Duodenal mucosa (tissue), 2 donors: ENCODE measurements around the gene UBE3B.

Experiments used
- H3K27ac ChIP-seq: one replicate; pipeline ENCODE4 v1.7.0; 2013; ENCODE audit warnings: low read depth, low read length
- H3K27me3 ChIP-seq, 2 donors: one replicate each; pipeline ENCODE4 v1.7.0; 2013; ENCODE audit warnings: low read length in 2 of 2, control low read depth in 1 of 2; ENCODE audit not compliant: insufficient read depth in 2 of 2, control insufficient read depth in 1 of 2
- H3K36me3 ChIP-seq, 2 donors: one replicate each; pipeline ENCODE4 v1.7.0; 2013; ENCODE audit warnings: low read length in 2 of 2, control low read depth in 1 of 2; ENCODE audit not compliant: insufficient read depth in 2 of 2, control insufficient read depth in 1 of 2
- H3K4me1 ChIP-seq, 2 donors: one replicate each; pipeline ENCODE4 v1.7.0; 2013; ENCODE audit warnings: low read length in 2 of 2, control low read depth in 1 of 2; ENCODE audit not compliant: insufficient read depth in 2 of 2, control insufficient read depth in 1 of 2
- H3K4me3 ChIP-seq, 2 donors: one replicate each; pipeline ENCODE4 v1.7.0; 2013; ENCODE audit warnings: low read length in 2 of 2, low read depth in 1 of 2
- H3K9ac ChIP-seq, 2 donors: one replicate each; pipeline ENCODE4 v1.7.0; 2013; ENCODE audit warnings: low read length in 2 of 2, low read depth in 1 of 2
- H3K9me3 ChIP-seq, 2 donors: one replicate each; pipeline ENCODE4 v1.7.0; 2013; ENCODE audit warnings: low read length in 2 of 2, control low read depth in 1 of 2; ENCODE audit not compliant: control insufficient read depth in 1 of 2

The UBE3B gene

GRCh38 chr12:109449845-109450532, 27.4 kb upstream of the UBE3B start:
- Histone ChIP-seq H3K4me1 (no peaks in the 10 kb centered on the region), H3K36me3 (peaks cover 31 to 64% of the 10 kb centered on the region in 2 donors), H3K27me3 (no peaks in the 10 kb centered on the region), H3K9me3 (no peaks in the 10 kb centered on the region), H3K9ac (no peak overlapping the region), H3K4me3 (no peak overlapping the region), H3K27ac (no peak overlapping the region)

DNA sequence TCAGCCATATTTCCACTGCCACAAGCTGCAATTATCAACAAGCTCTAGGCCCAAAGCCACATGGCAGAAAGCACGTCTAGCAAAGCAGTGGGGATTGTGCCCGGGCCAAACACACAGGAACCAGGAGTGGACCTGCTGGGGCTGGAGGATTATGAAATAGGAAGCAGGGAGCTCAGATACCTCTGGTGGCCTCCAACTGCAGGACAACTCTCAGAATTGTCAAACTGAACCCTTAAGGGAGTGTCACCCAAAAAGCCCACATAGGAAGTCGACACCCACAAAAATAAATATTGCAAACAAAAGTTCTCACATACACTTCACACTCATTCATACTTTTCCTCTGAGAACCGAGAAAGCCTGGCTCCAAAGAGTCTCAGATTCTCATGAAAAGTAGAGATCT, 26.5 kb upstream of the UBE3B start:
- H3K27ac ChIP-seq: no peak overlapping the region

GRCh38 chr12:109451400-109451799, 26.0 kb upstream of the UBE3B start:
- H3K36me3 ChIP-seq: peaks cover 44 to 70% of the 10 kb centered on the region in 2 donors
- H3K27me3 ChIP-seq: no peaks in the 10 kb centered on the region
- H3K4me1 ChIP-seq: no peaks in the 10 kb centered on the region
- no peak overlapping the region for H3K27ac ChIP-seq
- H3K4me3 ChIP-seq: no peak overlapping the region
- H3K9me3 ChIP-seq: no peaks in the 10 kb centered on the region
- H3K9ac ChIP-seq: no peak overlapping the region

More for the DNA sequence above, 26.5 kb upstream of the UBE3B start:
- no peaks in the 10 kb centered on the region for H3K27me3 ChIP-seq
- H3K4me1 ChIP-seq: no peaks in the 10 kb centered on the region
- no peaks in the 10 kb centered on the region for H3K9me3 ChIP-seq
- peaks cover 39 to 66% of the 10 kb centered on the region in 2 donors for H3K36me3 ChIP-seq
- no peak overlapping the region for H3K4me3 ChIP-seq
- H3K9ac ChIP-seq: no peak overlapping the region

GRCh38 chr12:109452489-109452888, 24.9 kb upstream of the UBE3B start:
- H3K4me3 ChIP-seq: no peak overlapping the region
- H3K36me3 ChIP-seq: peaks cover 46 to 73% of the 10 kb centered on the region in 2 donors
- H3K4me1 ChIP-seq: no peaks in the 10 kb centered on the region
- H3K27ac ChIP-seq: no peak overlapping the region
- no peaks in the 10 kb centered on the region for H3K27me3 ChIP-seq
- H3K9ac ChIP-seq: no peak overlapping the region
- H3K9me3 ChIP-seq: no peaks in the 10 kb centered on the region

DNA sequence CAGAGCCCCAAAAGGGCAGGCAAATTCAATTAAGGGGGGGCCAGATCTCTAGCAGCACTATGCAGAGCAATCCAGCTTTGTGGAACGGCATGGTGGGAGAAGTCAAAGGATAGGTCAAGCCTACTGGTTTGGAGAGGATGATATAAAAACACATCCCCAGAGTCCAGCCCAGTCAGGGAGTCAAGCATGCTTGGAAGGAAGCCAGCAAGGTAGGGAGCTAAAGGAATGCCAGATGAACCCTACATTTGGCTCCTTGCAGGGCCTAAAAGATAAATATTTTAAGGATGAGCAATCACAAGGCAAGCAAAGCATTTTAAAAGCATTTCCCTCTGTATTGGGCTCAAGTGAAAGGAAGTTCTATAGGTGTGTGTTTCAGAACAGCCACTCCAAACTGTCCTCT, 21.7 kb upstream of the UBE3B start:
- Histone ChIP-seq H3K27ac (no peak overlapping the region), H3K9me3 (no peaks in the 10 kb centered on the region), H3K4me1 (peaks cover under 1 to 5% of the 10 kb centered on the region in 2 donors), H3K9ac (no peak overlapping the region), H3K36me3 (peaks cover 51 to 78% of the 10 kb centered on the region in 2 donors), H3K4me3 (no peak overlapping the region), H3K27me3 (no peaks in the 10 kb centered on the region)

GRCh38 chr12:109458086-109458485, 19.3 kb upstream of the UBE3B start:
- H3K27ac ChIP-seq: peak overlapping the region; percentile 69
- no peak overlapping the region for H3K4me3 ChIP-seq
- no peak overlapping the region for H3K9ac ChIP-seq
- H3K4me1 ChIP-seq: peaks cover 21 to 24% of the 10 kb centered on the region in 2 donors
- H3K36me3 ChIP-seq: peaks cover 42 to 56% of the 10 kb centered on the region in 2 donors
- no peaks in the 10 kb centered on the region for H3K27me3 ChIP-seq
- H3K9me3 ChIP-seq: no peaks in the 10 kb centered on the region

- H3K36me3 ChIP-seq: peaks cover 36 to 49% of the 10 kb centered on the region in 2 donors
- H3K4me3 ChIP-seq: no peak overlapping the region
- no peak overlapping the region for H3K9ac ChIP-seq
- H3K9me3 ChIP-seq: no peaks in the 10 kb centered on the region
- H3K4me1 ChIP-seq: peaks cover 28 to 29% of the 10 kb centered on the region in 2 donors
- peak overlapping the region; percentile 69 for H3K27ac ChIP-seq
- no peaks in the 10 kb centered on the region for H3K27me3 ChIP-seq
Measured at GRCh38 chr12:109458771-109459208, 18.6 kb upstream of the UBE3B start.

GRCh38 chr12:109459247-109459646, 18.2 kb upstream of the UBE3B start:
- Histone ChIP-seq H3K9ac (no peak overlapping the region), H3K9me3 (no peaks in the 10 kb centered on the region), H3K27me3 (no peaks in the 10 kb centered on the region), H3K36me3 (peaks cover 31 to 45% of the 10 kb centered on the region in 2 donors), H3K27ac (peak overlapping the region; percentile 39), H3K4me1 (peaks cover 32 to 33% of the 10 kb centered on the region in 2 donors), H3K4me3 (no peak overlapping the region)

DNA sequence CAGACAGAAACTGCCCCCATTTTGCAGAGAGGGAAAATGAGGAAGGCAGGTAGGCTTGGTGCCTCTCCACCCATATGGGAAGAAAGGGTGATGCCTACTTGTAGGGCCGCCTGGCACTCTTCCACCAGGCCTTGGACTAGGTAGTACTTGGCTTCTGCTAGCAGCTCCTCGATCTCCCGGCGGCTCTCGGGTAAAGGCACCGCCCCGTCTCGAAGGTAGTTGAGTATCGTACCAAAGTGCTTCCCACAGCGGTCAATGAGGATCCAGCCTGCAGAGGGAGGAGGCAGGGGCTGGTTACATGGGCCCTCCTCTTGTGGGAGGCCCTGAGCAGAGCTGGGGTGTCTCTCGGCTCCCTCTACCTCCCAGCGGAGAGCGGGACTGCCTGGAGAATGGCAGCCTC, 16.9 kb upstream of the UBE3B start:
- Histone ChIP-seq H3K27ac (peak overlapping the region; percentile 95), H3K4me3 (no peak overlapping the region), H3K4me1 (peaks cover 33 to 34% of the 10 kb centered on the region in 2 donors), H3K27me3 (no peaks in the 10 kb centered on the region), H3K9me3 (no peaks in the 10 kb centered on the region), H3K36me3 (peaks cover 25 to 37% of the 10 kb centered on the region in 2 donors), H3K9ac (no peak overlapping the region)

DNA sequence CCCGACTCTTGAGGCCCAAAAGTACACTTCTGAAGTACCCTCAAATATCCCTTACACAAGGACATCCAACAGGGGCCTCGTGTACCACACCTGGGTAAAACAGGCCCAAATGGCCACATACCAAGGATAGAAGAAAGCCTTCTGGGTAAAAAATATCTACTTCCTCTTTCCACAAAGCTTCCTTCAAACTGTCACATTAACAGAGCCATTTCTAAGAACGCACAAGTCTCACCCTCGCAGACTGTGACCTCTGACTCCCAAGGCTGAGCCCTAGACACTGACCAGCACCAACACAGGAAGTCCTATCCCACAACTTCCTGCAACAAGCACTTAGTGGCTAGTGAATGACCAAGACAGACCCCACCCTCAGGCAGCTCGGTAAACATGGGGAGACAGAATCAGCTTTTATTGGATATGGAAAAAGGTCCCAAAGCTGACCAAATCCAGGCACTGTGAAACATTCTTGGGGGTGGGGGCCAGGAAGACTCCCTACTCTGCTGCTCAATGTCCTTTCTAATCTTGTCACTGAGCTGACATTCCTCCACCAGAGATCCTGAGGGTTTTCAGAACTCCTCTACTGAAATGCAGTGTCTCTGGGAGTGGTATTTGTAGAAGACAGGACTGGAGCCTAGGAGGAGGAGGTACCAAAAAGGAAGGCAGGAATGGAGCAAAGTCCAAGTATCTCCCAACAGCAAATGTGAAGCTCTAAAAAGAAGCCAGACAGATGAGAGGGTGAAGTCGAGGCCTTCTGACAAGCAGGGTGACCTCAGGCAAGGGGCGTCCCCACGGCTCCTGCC, 16.2 kb upstream of the UBE3B start:
- H3K27ac ChIP-seq: peak overlapping the region; percentile 95
- no peak overlapping the region for H3K4me3 ChIP-seq
- H3K27me3 ChIP-seq: no peaks in the 10 kb centered on the region
- H3K9ac ChIP-seq: peak overlapping the region in 1 of 2 donors; percentile 39
- peaks cover 18 to 37% of the 10 kb centered on the region in 2 donors for H3K36me3 ChIP-seq
- H3K9me3 ChIP-seq: no peaks in the 10 kb centered on the region
- peaks cover 33 to 40% of the 10 kb centered on the region in 2 donors for H3K4me1 ChIP-seq
